HG02623 (cell line): ENCODE results near the gene TCF3.

ENCODE experiments used
- ATAC-seq: cut with Tn5 transposase; IDR thresholded peaks from one replicate; pipeline ENCODE4 v1.9.1; 2021; ENCODE audit warnings: moderate library complexity; ENCODE audit not compliant: unreplicated experiment

The TCF3 gene

DNA sequence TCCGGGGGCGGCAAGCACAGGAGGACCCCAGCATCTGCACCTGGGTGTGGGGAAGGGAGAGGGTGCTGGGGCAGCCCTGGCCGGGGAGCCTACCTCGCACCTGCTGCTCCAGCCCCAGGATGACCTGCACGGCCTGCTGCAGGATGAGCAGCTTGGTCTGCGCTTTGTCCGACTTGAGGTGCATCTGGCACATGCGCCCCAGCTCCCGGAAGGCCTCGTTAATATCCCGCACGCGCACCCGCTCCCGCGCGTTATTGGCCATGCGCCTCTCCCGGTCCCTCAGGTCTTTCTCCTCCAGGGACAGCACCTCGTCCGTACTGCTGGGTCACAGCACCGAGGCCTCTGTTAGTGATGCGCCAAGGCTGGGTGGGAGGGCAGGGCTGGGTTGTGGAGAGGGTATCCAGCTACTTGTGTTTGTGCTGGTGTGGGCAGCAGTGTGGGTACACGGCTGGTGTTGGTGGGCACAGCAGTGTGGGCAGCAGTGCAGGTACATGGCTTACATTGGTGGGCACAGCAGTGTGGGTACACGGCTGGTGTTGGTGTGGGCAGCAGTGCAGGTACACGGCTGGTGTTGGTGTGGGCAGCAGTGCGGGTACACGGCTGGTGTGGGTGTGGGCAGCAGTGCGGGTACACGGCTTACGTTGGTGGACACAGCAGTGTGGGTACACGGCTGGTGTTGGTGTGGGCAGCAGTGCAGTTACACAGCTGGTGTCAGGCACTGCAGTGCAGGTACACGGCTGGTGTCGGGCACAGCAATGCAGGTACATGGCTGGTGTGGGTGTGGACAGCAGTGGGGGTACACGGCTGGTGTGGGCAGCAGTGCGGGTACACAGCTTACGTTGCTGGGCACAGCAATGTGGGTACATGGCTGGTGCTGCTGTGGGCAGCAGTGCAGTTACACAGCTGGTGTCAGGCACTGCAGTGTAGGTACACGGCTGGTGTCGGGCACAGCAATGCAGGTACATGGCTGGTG lies 40.0 kb downstream of the TCF3 start:
- ATAC-seq: no peak

DNA sequence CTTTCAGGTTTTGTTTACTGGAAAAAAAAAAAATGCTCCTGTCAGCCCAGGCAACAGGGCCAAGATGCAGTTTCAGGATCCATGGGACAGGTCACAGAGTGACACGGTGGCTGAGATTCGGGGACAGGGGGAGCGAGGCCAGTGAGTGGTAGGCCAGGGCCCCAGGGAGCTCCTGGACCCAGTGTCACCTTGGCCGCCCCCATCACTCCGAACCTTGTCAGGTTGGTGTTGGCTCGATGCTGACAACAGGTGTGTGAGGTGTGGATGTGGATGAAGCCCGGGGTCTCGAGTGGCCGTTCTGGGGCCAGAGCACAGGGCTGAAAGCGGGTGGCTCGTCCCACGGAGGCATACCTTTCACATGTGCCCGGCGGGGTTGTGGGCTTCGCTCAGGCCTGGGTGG lies 41.1 kb downstream of the TCF3 start:
- ATAC-seq: no peak

- ATAC-seq: no peak
These were observed 41.8 kb downstream of the TCF3 start for GRCh38 chr19:1610579-1610978.

DNA sequence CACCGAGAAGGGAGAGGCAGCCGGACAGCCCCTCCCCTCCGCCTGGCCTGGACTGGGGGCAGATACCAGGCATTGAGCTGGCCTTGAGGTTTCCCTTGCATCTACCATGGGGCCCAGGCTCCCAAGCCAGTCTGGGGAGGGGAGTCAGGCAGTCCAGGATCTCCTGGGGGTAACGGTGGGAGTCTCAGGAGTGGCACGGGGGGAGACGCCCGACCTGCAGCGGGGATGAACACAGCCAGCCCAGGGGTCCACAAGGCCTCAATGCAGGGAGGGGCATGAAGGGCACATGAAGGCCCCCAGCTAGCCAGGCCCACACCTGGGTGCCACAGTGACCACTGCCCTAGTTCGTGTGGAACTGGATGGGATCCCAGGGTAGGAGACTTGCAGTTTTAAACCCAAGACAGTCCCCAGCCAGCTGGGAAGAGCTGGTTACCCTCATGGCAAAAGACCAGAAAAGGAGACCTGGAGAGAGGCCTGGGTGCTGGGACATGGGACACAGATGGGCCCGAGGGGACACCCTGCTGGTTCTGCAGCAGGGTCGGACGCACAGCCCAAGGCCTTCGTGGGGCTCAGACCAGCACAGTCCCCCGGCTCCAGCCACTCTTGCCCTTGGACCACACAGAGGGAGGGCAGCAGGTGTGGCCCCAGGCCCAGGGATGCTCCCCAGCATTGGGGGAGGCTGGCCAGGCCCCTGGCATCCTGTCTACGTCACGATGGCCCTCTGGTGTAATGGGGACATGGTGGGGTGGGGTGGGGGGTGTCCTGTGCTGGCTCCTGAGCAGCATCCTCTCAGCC lies 42.5 kb downstream of the TCF3 start:
- no peak for ATAC-seq

DNA sequence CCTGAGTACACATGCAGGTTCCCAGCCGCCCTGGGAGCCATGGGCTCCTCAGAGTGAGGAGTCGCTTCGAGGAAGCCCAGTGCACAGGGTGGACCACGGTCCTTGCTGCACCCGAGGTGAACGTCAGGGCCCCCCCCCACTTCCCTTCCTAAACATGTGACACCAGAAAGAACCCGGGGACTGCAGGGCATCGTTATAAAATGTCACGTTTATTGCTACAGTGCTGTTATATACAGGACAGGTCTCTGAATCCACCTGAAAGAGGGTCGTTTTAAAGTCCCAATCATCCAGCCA lies 43.4 kb downstream of the TCF3 start:
- ATAC-seq: no peak

GRCh38 chr19:1608359-1609102 lies 43.9 kb downstream of the TCF3 start:
- ATAC-seq: no peak

DNA sequence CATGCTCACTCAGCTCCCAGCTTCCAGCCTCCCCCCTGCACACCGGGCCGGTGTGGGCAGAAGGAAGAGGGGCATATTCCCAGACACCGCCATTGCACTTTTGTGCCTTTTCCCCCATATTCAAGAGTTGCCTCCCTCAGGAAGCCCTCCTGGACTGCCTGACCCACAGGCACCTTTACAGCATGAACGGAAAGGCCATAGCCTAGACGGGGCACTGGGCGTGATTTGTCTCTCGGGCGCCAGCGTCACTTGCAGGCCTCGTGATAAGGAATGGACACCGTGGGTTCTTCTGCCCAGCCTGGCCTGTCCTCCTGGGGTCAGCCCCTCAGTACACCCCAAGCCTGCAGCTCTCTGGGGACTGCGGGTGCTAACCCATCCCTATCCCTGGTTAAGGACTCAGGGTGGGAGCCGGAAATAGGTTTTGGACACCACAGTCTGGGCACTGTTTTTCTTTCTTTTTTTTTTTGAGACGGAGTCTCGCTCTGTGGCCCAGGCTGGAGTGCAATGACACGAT lies 46.2 kb downstream of the TCF3 start:
- no peak for ATAC-seq

- peak; percentile 83 for ATAC-seq
These were observed 46.9 kb downstream of the TCF3 start, which contains the start of gene UQCR11 for GRCh38 chr19:1605236-1606137. Gene UQCR11 (minus strand): TSS chr19:1605462. CDS start chr19:1605409, 53 bp downstream.

DNA sequence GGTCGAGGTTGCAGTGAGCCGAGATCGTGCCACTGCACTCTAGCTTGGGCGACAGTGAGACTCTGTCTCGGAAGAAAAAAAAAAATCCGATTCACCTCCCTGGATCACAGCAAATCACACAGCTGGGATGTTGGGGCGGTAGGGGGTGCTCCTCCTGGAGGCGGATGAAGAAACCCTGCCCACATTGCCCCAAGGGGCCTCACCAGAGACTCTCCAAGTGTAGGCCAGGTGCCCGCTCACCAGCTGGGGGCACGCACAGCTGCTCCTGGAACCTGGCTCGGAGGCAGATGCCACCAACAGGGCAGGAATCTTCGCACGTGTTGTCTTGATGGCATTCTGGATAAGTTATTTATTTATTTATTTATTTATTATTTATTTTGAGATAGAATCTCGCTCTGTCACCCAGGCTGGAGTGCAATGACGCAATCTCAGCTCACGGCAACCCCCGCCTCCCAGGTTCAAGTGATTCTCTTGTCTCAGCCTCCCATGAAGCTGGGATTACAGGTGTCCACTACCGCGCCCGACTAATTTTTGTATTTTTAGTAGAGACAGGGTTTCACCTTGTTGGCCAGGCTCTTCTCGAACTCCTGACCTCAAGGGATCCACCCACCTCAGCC lies 50.2 kb downstream of the TCF3 start:
- no peak for ATAC-seq

DNA sequence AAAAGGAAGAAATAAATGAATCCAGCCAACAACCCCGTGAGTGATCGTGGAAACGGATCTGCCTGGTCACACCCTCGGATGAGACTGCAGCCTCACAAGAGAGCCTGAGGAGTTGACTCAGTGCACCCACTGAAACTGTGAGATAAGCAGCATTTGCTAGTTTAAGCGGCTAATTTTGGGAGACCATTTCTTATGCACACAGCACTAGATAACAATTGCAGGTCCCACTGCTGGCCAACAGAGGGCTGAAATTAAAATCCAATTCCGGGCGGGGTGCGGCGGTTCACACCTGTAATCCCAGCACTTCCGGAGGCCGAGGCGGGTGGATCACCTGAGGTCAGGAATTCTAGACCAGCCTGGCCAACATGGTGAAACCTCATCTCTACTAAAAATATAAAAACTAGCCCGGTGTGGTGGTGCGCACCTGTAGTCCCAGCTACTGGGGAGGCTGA lies 50.8 kb downstream of the TCF3 start:
- ATAC-seq: no peak

GRCh38 chr19:1599460-1599846 lies 53.0 kb downstream of the TCF3 start:
- ATAC-seq: no peak

DNA sequence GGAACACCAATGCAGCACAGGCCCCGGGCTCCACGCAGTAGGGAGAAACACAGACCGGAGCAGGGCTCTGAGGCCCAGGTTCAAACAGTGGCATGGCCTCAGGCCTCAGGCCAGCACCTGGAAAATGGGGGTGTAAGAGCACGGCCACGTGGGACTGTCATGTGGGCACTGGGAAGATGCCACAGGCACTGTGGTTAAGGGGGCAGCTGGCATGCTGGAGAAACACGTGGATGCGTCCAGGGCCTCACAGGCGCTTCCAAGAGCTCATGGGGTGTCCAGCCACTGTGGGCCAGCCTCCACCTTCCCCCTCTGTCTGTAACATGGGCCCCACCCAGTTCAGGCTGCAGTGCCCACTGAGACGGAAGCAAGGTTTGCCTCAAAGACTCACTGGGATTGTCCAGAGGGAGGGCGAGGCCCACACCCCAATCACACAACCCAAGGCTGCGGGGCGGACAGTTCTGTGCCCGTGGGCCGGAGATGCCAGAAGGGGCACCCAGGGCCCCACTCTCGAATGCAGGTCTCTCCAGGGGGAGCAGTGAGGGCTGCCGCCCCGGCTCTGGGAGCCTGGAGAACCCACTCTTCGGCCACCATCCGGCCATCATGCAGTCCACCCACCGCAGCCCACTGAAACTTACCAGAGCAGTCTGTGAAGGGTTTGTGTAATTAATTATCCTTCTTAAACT lies 53.5 kb downstream of the TCF3 start:
- no peak for ATAC-seq

DNA sequence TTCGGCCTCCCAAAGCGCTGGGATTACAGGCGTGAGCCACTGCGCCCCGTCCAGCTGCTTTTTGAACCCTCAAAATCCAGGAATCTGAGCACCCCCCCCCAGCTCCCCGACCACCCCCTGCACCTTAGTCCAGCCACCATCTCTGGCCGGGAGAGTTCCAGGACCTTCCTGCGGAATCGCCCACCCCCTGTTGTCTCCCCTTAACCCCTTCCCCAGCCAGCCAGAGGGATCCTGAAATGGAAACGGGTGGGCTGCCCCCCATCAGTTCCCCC lies 59.0 kb downstream of the TCF3 start:
- no peak for ATAC-seq

- ATAC-seq: peak; percentile 60
These were observed 59.5 kb downstream of the TCF3 start, which contains the start of gene MBD3 for GRCh38 chr19:1592755-1593500. Gene MBD3 (minus strand): TSS chr19:1592865. CDS start chr19:1592631, 234 bp downstream.

DNA sequence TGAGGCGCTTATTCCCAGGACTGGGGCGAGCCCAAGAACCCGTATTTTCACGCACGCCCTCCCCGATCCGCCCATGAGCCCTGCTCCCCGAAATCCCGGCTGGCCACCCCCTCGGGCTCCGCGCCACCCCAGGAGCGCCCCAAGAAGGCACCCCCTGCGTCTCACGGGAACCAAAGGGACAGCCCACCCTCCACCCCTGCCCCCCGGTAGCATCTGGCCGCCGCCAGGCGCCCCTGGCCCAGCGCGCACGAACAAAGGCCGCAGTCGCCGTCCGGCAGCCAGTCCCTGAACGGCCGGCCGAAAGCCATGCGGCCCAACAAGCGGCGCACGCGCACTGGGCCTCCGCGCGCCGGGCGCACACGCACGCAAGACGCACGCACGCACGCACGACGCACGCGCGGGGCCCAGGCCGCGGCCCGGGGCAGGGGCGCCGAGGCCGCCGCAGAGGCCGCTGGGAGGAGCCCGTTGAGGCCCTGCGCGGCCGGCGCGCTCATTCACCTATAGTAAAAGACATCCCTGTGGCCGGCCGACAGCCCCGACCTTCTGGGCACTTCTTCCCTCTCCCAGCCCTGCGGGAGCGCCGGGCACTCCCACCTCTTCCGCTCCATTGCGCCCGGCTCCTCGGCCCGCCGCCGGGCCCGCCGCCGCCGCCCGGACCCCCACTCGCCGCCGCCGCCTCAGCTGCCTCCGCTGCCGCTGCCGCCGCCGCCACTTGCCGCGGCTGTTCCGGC lies 60.2 kb downstream of the TCF3 start:
- peak; percentile 57 for ATAC-seq

DNA sequence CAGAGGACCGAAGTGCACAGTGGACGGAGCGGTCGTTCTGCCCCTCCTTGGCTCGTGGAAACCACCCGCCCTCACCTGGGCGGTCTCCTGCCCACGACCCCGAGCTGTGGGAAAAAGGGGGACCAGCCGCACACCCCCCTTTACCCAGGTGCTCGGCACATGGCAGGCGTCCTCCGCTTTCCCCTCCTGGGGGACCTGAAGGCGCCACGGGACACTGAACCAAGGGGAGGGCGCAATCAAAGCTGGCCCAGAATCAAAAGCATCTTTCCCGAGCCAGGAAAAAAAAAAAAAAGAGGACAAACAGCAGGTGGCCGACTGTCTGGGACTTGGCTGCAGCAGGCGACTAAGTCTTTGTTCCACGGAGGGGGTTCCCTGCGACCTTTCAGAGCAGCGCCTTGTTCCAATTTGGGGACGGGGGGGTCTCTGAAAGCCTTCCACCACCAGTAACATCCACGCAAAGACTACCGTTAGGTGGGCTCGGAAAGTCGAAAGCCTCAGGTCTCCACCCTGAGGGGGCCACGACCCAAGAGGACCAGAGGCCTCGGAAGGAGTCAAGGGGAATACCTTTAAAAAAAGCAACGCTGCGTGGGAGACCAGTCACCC lies 60.9 kb downstream of the TCF3 start:
- ATAC-seq: no peak

- no peak for ATAC-seq
These were observed 61.6 kb downstream of the TCF3 start for GRCh38 chr19:1590641-1591397.
